Liver (tissue), 9 donors: Measurements from ENCODE around the gene CMBL. TPM values are rescaled to one million over a fixed set of nuclear protein-coding genes. Genes with fewer than 3 reads are reported as not detected.

Experiments used
- DNase-seq: peaks from one replicate; pipeline ENCODE4 v3.0.0-alpha.2; 2017; ENCODE audit warnings: low spot score
- H3K27ac ChIP-seq, 2 donors: one replicate each; pipeline ENCODE4 v1.7.0; 2013; ENCODE audit warnings: inconsistent platforms in 2 of 2, low read length in 2 of 2, control low read depth in 1 of 2, low read depth in 1 of 2, mild to moderate bottlenecking in 1 of 2
- H3K27me3 ChIP-seq, 4 donors: one replicate each; pipeline versions ENCODE4 v1.6.1 to v1.7.0; 2013; ENCODE audit warnings: low read length in 3 of 4, inconsistent platforms in 1 of 4, mild to moderate bottlenecking in 1 of 4, moderate library complexity in 1 of 4; ENCODE audit not compliant: control insufficient read depth in 4 of 4, insufficient read depth in 4 of 4
- H3K36me3 ChIP-seq, 4 donors: one replicate each; pipeline versions ENCODE4 v1.6.1 to v1.7.0; 2013; ENCODE audit warnings: low read length in 3 of 4, mild to moderate bottlenecking in 3 of 4, low read depth in 1 of 4, moderate library complexity in 1 of 4; ENCODE audit not compliant: control insufficient read depth in 4 of 4, insufficient read depth in 3 of 4
- H3K4me1 ChIP-seq, 4 donors: one replicate each; pipeline versions ENCODE4 v1.6.1 to v1.7.0; 2013; ENCODE audit warnings: low read length in 3 of 4, mild to moderate bottlenecking in 3 of 4, moderate library complexity in 1 of 4; ENCODE audit not compliant: control insufficient read depth in 4 of 4, insufficient read depth in 4 of 4
- H3K4me3 ChIP-seq, 3 donors: one replicate each; pipeline versions ENCODE4 v1.6.1 to v1.7.0; 2013; ENCODE audit warnings: low read length in 3 of 3, control low read depth in 1 of 3, low read depth in 1 of 3, mild to moderate bottlenecking in 1 of 3
- H3K9ac ChIP-seq, 2 donors: one replicate each; pipeline ENCODE4 v1.7.0; 2013; ENCODE audit warnings: low read length in 2 of 2, mild to moderate bottlenecking in 2 of 2, moderate library complexity in 2 of 2, control low read depth in 1 of 2, low read depth in 1 of 2
- H3K9me3 ChIP-seq, 4 donors: one replicate each; pipeline versions ENCODE4 v1.6.1 to v1.7.0; 2013; ENCODE audit warnings: low read length in 3 of 4; ENCODE audit not compliant: control insufficient read depth in 4 of 4
- EGR1 ChIP-seq, 2 donors: IDR thresholded peaks; 2 replicates each; pipeline ENCODE4 v1.6.1; 2016 to 2018; ENCODE audit warnings: antibody characterized with exemption in 2 of 2, low read depth in 2 of 2
- HNF4A ChIP-seq, 2 donors: conservative IDR thresholded peaks; 2 replicates each; pipeline ENCODE4 v1.6.1; 2016; ENCODE audit warnings: antibody characterized with exemption in 2 of 2, mild to moderate bottlenecking in 2 of 2
- NR2F2 ChIP-seq: IDR thresholded peaks from 2 replicates; pipeline ENCODE4 v1.6.1; 2016; ENCODE audit warnings: antibody characterized with exemption
- RAD21 ChIP-seq, 2 donors: IDR thresholded peaks; 2 replicates each; pipeline ENCODE4 v1.6.1; 2016; ENCODE audit warnings: antibody characterized with exemption in 2 of 2, mild to moderate bottlenecking in 2 of 2
- REST ChIP-seq: IDR thresholded peaks from 2 replicates; pipeline ENCODE4 v1.6.1; 2016; ENCODE audit warnings: antibody characterized with exemption, mild to moderate bottlenecking
- TAF1 ChIP-seq: conservative IDR thresholded peaks from 2 replicates; pipeline ENCODE4 v1.6.1; 2016; ENCODE audit warnings: antibody characterized with exemption, mild to moderate bottlenecking
- YY1 ChIP-seq: IDR thresholded peaks from 2 replicates; pipeline ENCODE4 v1.6.1; 2016; ENCODE audit warnings: antibody characterized with exemption, mild to moderate bottlenecking
- WGBS: extraction: QIAGEN DNeasy Blood & Tissue Kit; methylation state at CpG from one replicate; pipeline ENCODE4 v1.1.7; 2013; 5-methylcytosine and 5-hydroxymethylcytosine counted together
- polyA plus RNA-seq, 2 donors: library from polyadenylated mRNA; stranded (reverse) in 1 of 2; unstranded in 1 of 2; fragments of 200-250 nt in 1 of 2; fragments of >200 nt in 1 of 2; fragmentation: Nextera tagmentation in 1 of 2; extraction: Ambion mirVana in 1 of 2; gene quantifications; one replicate each; pipeline versions ENCODE4 v1.2.1 to v1.2.3, GENCODE V29; 2013 to 2015
- total RNA-seq, 2 donors: library from RNA; depleted of rRNA; stranded (reverse); fragments of >200 nt; gene quantifications; one replicate each; pipeline ENCODE4 v1.2.3, GENCODE V29; 2014
- TF ChIP-seq, protein P1 (sequence below): IDR thresholded peaks from 2 replicates; pipeline ENCODE4 v1.6.1; 2016; ENCODE audit warnings: antibody characterized with exemption
- TF ChIP-seq, protein P2 (sequence below): IDR thresholded peaks from 2 replicates; pipeline ENCODE4 v1.6.1; 2016; ENCODE audit warnings: antibody characterized with exemption
- donor health status: healthy.
- donor health status: healthy.
- donor health status: healthy.
- donor health status: healthy.
- donor health status: healthy.

CMBL gene
- total and polyA plus RNA-seq, 4 donors, result 6.8 to 56.1 (median 41.7) TPM

DNA sequence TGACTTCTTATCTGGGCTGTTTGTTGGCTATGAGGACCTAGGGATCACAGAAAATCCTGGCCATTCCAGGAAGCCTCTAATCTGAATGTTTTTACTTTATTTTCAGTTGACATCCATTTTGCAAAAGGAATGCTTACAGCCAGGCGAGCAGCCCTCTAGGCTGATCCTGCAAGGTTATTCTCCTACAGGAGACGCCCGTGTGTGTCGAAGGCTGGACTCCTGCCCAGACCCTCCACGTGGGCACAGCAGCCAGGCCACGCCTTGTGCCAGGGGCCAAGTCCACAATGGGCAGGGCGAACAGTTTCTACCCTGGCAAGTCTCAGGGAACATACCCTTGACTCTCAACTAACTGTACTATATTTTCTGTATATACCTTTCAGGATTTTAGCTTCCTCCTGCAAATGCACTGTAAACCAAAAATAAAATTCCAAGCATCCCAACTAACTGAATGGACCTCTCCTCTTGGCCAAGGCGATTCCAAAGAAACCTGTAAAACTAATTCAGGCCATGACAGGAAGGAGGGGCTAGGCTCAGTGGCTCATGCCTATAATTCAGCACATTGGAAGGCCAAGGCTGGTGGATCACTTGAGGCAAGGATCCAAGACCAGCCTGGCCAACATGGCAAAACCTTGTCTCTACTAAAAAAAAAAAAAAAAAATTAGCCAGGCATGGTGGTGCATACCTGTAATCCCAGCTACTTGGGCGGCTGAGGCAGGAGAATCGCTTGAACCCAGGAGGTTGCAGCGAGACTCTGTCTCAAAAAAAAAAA, 5.7 kb downstream of the CMBL start (continued):
- TF ChIP-seq, protein P1, sequence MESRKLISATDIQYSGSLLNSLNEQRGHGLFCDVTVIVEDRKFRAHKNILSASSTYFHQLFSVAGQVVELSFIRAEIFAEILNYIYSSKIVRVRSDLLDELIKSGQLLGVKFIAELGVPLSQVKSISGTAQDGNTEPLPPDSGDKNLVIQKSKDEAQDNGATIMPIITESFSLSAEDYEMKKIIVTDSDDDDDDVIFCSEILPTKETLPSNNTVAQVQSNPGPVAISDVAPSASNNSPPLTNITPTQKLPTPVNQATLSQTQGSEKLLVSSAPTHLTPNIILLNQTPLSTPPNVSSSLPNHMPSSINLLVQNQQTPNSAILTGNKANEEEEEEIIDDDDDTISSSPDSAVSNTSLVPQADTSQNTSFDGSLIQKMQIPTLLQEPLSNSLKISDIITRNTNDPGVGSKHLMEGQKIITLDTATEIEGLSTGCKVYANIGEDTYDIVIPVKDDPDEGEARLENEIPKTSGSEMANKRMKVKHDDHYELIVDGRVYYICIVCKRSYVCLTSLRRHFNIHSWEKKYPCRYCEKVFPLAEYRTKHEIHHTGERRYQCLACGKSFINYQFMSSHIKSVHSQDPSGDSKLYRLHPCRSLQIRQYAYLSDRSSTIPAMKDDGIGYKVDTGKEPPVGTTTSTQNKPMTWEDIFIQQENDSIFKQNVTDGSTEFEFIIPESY, result no peak

- peak overlapping the region; percentile 89 to 90 for H3K27ac ChIP-seq
- H3K9ac ChIP-seq, result peak overlapping the region in 1 of 2 donors; percentile 93
- DNase-seq, result no peak
- WGBS, result 28% methylated on average over 7 of the region's 7 CpGs
- TF ChIP-seq RAD21 (IDR thresholded peaks at IDR 0.05) (no peak), EGR1 (IDR thresholded peaks at IDR 0.05; ENCODE audit: low read depth in 2 of 2) (no peak), NR2F2 (no peak), TAF1 (no peak), HNF4A (conservative IDR thresholded peaks at IDR 0.05) (peak in 1 of 2 donors; percentile 37), YY1 (peak; percentile 40)
- TF ChIP-seq, protein P2, sequence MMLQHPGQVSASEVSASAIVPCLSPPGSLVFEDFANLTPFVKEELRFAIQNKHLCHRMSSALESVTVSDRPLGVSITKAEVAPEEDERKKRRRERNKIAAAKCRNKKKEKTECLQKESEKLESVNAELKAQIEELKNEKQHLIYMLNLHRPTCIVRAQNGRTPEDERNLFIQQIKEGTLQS, result no peak
- H3K9me3 ChIP-seq, result no peaks in the 10 kb centered on the region
- H3K4me3 ChIP-seq, result peak overlapping the region in 2 of 3 donors; percentile 8 to 22
- H3K4me1 ChIP-seq, result peaks cover 4 to 53% (median 48%) of the 10 kb centered on the region in 4 donors
- H3K36me3 ChIP-seq, result peaks cover 0 to 2% (median 0%) of the 10 kb centered on the region in 4 donors
- H3K27me3 ChIP-seq, result no peaks in the 10 kb centered on the region
Measured at GRCh38 chr5:10301266-10301665, 6.4 kb downstream of the CMBL start.

DNA sequence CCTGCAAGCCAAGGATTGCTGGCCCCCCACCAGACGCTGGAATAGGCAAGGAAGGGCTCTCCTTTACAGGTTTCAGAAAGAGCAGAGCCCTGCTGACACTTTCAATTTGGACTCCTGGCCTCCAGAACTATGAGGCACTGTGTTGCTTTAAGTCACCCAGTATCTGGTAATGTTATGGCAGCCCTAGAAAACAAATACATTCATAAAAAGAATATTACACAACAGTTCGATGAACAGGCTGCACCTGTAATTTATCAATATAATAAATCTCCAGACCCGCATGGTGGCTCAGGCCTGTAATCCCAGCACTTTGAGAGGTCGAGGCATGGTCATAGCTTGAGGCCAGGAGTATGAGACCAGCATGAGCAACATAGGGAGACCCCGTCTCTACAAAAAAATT, 7.5 kb downstream of the CMBL start:
- Histone ChIP-seq H3K27ac (no peak overlapping the region), H3K9me3 (no peaks in the 10 kb centered on the region), H3K4me3 (no peak overlapping the region), H3K4me1 (peaks cover 4 to 44% (median 39%) of the 10 kb centered on the region in 4 donors), H3K9ac (no peak overlapping the region), H3K36me3 (peaks cover 0 to 2% (median 0%) of the 10 kb centered on the region in 4 donors), H3K27me3 (no peaks in the 10 kb centered on the region)
- TF ChIP-seq REST (no peak), EGR1 (IDR thresholded peaks at IDR 0.05; ENCODE audit: low read depth in 2 of 2) (no peak)
- 80% methylated on average over 5 of the region's 5 CpGs for WGBS
- DNase-seq, result no peak
